GM12873 (cell line): ENCODE measurements around the gene CPNE2.

Experiments
- TF ChIP-seq, protein P1 (sequence below): IDR thresholded peaks from 2 replicates; pipeline ENCODE4 v1.5.1; 2012; ENCODE audit warnings: low read depth, mild to moderate bottlenecking, moderate library complexity, low read length, control low read depth; ENCODE audit not compliant: insufficient read depth; ENCODE audit errors: missing control alignments

The CPNE2 gene

DNA sequence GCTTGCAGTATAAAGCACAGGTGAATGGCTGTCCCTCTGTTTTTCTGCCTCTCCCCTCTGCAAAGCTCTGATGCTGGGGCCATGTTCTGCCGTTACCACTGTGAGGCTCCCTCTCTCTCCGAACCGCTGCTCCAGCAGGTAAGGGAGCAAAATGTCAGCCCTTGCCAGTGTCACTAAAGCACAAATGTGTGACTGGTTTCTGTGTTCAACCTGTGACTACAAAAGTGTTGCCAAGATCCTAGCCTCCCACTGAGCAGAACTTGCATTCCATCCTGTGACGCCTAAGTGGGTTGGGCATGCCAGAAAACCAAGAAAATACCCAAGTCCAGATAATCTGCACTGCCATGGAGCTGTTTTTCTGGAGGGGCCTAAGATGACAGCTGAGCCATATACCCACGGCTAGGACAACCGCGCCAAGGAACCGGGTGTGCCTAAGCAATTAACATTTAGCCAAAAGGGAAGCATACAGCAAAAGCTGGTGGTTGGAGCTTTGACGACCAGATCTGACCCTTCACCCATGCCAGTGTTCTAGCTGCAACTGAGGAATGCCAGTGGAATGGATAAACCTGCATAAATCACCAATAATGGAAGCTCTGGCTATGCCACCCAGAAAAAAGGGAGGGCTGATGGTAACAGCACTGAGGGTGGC is 58.4 kb downstream of the CPNE2 start:
- TF ChIP-seq, protein P1, sequence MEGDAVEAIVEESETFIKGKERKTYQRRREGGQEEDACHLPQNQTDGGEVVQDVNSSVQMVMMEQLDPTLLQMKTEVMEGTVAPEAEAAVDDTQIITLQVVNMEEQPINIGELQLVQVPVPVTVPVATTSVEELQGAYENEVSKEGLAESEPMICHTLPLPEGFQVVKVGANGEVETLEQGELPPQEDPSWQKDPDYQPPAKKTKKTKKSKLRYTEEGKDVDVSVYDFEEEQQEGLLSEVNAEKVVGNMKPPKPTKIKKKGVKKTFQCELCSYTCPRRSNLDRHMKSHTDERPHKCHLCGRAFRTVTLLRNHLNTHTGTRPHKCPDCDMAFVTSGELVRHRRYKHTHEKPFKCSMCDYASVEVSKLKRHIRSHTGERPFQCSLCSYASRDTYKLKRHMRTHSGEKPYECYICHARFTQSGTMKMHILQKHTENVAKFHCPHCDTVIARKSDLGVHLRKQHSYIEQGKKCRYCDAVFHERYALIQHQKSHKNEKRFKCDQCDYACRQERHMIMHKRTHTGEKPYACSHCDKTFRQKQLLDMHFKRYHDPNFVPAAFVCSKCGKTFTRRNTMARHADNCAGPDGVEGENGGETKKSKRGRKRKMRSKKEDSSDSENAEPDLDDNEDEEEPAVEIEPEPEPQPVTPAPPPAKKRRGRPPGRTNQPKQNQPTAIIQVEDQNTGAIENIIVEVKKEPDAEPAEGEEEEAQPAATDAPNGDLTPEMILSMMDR: no peak

DNA sequence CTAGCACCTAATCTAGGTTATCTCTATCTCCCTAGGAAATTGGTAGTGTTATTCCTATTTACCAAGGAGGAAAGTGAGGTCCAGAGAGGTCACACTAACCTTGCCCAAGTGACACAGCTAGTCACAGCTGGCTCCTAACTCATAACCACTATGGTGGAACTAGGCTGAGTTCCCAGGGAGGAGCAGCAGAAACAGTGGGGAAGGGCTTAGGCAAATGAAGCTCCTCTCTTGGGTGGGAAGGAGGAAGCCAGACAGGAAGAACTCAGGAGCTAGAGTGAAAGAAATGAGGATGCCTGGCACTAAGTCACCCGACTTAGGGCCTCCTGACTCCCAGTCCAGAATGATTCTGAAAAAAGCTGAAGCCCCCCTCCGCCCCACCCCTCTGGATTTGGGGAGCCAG is 59.0 kb downstream of the CPNE2 start:
- TF ChIP-seq, protein P1: no peak

DNA sequence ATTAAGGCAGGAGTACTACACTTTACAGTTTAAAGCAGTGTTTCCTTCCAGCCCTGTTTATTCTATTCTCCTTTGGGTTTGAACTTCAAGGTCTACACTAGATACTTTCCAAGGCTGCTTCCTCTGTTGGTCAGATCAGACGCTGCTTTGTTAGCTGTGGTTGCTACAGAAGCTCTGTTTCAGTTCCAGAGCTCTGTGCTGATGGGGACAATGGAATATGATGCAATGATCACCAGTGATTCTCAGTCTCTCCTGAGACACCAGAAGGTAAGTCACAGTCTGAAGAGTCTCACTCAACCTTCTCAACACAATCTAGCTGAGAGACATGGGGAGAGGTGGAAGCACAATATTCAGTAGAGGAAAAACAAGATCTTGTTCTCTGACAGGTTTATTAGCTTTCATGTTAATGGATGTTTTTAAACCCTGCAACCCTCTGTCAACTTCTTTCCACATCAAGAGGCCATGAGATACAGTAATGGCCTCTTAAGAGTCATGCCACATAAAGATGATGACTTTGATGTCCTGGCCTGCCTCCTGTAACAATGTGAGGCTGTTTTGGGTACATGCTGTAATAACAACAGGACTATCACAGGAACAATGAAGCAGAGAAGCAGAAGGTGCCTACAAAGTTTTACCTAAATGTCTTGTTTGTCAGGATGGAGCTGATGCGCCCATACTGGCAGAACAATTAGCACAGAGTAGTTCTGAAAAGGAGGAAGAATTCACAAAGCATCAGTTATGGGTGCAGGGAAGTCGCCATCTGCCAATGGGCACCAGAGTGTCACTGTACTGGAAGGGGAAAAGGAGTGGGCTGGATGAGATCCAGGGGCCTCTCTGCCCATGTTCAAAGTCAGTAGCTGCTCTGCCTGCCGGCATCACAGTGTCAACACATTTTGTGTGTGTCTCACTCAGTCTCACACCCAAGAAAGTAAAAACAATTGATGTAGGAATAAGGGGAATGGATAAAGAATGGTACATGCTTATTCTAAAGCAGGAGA is 60.0 kb downstream of the CPNE2 start:
- TF ChIP-seq, protein P1: no peak

DNA sequence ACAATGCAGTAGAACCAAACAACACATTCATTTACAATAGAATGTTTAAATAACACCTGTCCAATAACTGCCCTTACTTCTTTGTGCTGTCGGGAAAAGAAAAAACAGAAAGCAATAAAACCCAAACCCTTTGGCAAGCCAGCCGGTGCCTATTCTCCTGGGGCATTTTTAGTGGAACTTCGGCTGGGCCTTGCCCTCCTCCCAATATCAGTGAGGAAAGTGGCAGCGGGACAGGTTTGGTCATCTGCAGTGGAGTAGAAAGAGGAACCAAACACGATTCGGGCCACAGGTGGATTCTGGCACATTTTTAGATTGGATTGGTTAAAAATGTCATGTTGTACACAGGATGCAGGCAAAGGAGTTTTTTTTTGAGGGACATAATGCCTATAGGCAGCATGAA is 61.5 kb downstream of the CPNE2 start:
- TF ChIP-seq, protein P1: no peak

DNA sequence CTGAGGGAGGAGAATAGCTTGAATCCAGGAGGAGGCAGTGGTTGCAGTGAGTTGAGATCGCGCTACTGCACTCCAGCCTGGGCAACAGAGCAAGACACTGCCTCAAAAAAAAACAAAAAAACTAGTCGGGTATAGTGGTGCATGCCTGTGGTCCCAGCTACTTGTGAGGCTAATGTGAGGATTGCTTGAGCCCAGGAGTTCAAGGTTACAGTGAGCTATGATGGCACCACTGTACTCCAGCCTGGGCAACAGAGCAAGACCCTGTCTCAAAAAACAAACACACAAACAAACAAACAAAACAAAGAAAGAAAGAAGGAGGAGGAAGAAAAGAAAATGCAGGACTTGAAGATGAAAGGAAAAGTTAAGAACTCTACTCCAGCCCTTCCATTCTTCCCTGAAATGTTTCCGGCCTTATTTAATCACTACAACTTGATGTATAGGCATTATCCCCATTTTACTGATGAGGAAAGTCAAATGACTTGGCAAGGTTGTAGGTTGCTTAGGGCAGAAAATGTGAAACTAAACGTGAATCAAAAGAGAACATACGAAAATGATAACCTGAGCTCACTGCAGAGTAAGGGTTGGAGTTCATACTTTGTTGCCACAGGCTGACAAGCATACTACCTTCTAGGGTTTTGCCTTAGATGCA is 63.4 kb downstream of the CPNE2 start:
- TF ChIP-seq, protein P1: no peak

DNA sequence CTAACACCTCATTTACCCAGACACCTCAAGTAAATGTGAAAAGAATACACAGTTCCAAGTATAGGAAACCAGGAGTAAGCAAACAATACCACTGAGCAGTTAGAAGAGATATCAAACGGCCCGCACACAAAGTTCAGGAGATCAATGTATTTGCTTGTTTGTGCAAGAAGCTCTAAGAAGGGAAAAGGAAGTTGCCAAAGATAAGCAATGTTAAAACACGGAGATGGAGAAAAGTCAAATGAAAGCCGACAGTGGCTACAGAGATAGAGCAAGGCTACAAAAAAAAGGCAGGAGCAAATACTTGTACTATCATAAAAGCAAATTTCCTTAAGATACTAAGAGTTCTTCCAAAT is 63.9 kb downstream of the CPNE2 start:
- TF ChIP-seq, protein P1: no peak

DNA sequence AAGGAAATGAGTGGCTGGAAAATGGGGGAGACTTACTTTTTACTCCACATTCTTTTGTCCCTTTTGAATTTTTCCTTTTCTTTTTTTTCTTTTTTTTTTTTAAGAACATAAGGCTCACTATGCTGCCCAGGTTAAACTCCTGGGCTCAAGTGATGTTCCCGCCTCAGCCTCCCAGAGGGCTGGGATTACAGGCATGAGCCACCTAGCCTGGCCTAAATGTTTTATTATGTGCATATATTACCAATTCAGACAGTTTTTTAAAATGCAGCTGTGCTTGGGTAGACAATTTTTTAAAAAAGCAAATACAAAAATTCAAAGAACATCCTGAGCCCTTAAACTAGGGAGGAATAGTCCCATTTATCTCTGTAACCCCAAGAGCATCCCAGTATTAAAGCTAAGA is 65.2 kb downstream of the CPNE2 start:
- TF ChIP-seq, protein P1: no peak
